ENCODE results near the gene C3orf20.

DNA sequence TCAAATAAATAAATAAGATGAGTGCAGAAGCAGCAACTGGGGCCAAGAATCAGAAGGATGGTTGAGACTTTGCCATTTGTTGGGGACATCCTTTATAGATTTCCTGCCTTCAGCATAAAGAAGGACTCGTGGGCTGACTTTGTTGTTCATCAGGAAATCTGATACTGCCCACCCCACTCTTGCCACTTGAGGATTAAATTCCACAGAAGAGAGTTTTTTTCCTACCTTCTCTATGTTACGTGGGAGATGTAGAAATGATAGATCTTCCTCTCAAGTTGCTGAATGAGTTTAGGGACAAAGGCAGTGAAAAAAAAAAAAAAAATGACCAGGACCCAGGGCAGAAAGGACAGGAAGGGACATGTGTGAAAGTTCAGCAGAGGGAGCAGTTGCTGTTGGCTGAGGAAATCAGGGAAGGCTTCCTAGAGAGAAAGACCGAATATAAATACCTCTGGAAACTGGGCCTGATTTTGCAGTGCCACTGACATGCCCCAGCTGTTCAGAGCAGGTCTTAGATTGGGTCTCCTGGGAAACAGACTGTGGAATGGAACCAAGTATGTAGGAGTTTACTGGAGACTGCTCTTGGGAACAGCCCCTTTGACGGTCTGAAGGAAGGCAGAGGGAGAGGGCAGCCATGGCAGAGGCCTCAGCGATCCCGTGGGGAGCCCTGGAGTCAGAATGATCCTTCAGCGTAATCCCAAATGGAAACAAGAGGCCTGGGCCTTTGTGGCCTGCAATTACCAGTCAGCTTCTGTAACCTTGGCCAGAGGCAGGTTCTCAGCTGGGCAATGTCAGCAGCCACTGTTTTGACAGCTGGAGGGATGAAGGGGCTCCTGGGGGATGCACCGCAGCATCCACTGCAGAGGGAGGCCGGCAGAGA, 50.9 kb downstream of the C3orf20 start:
- TF ChIP-seq EZH2 (IDR thresholded peaks at IDR 0.05; ENCODE audit: insufficient read depth, poor library complexity, severe bottlenecking) (no peak), EZH2phosphoT487 (IDR thresholded peaks at IDR 0.05; ENCODE audit: insufficient read depth, low read depth) (no peak)

Data from GM23248 (cell line).